Measurements from ENCODE around the gene NHS.
A peak's percentile ranks its signal among the peaks of the same experiment; 100 is the strongest.
"Not testable (repeated sequence)": the region's sequence is repeated elsewhere in the genome, so short reads cannot be mapped to it uniquely, and the experiment has no call there.

The NHS gene

DNA sequence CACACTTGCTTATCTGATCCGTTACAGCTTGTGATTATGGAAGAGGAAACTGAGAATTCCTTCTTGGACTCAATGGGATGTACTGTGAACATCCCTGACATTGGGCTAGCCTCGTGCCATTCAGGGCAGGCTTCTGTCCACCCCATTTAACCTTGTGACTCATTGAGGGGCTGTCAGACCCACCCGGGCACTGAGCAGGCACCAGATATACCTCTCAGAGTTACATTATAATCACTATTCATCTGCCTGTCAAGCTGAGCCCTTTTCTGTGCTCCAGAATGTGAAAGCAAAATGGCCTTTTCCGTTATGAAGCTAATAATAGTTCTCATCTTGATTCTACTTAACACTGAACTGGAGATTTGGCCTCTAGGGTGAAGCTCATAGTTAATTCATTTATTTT lies 191.7 kb downstream of the NHS start:
- no peak for TF ChIP-seq CTCF (conservative IDR thresholded peaks at IDR 0.05; ENCODE audit: control insufficient read depth, insufficient read depth, low read depth, low read length)
- no peak for DNase-seq (ENCODE audit: low read depth)
- no peak overlapping the region for H3K4me3 ChIP-seq (ENCODE audit: control insufficient read depth, low read depth, low read length)

DNA sequence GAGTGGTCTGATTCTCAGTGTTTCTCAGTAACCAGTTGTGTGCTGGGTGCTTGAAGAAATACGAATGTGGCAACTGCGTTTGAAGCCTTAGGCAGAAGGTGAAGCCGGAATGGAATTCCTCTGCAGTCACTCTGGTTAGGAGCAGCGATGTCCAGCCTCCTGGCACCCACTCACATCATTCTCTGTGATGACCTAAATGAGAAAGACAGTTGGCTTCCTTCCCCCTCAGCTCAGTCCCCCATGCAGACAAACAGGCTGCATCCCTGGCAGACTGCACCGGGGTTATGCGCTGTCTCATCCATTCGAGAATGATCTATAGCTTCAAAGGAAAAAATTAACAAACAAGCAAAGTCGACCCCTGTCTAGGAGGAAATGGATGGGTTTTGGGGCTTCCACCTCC lies 192.2 kb downstream of the NHS start:
- peak; percentile 53 for DNase-seq (ENCODE audit: low read depth)
- no peak for TF ChIP-seq CTCF (conservative IDR thresholded peaks at IDR 0.05; ENCODE audit: control insufficient read depth, insufficient read depth, low read depth, low read length)
- no peak overlapping the region for H3K4me3 ChIP-seq (ENCODE audit: control insufficient read depth, low read depth, low read length)

- DNase-seq (ENCODE audit: low read depth) = no peak
- no peak for TF ChIP-seq CTCF (conservative IDR thresholded peaks at IDR 0.05; ENCODE audit: control insufficient read depth, insufficient read depth, low read depth, low read length)
- H3K4me3 ChIP-seq (ENCODE audit: control insufficient read depth, low read depth, low read length) = no peak overlapping the region
Measured at GRCh38 chrX:17567821-17568220, 192.8 kb downstream of the NHS start.

GRCh38 chrX:17568804-17569203 lies 193.8 kb downstream of the NHS start:
- DNase-seq (ENCODE audit: low read depth); H3K4me3 ChIP-seq (ENCODE audit: control insufficient read depth, low read depth, low read length): not testable (repeated sequence)

DNA sequence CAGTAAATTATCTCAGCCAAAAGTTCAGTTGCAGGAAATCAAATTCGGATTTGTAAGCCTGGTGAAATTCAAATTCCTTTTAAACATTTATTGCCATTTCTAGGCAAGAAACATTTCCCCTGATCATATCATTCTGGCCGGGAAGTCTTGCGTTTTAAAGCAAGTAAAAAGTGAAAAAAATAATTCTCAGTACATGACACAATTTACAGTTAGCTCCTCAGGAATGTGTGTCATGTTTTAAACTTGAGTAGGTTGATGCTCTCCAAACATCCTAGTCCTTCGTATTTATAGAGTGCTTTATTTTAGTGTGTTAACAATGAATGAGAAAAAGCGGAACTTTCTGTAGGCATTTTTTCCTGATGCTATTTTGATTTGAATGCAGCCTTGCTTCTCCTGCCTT lies 204.0 kb downstream of the NHS start:
- no peak overlapping the region for H3K4me3 ChIP-seq (ENCODE audit: control insufficient read depth, low read depth, low read length)
- no peak for DNase-seq (ENCODE audit: low read depth)
- no peak for TF ChIP-seq CTCF (conservative IDR thresholded peaks at IDR 0.05; ENCODE audit: control insufficient read depth, insufficient read depth, low read depth, low read length)

DNA sequence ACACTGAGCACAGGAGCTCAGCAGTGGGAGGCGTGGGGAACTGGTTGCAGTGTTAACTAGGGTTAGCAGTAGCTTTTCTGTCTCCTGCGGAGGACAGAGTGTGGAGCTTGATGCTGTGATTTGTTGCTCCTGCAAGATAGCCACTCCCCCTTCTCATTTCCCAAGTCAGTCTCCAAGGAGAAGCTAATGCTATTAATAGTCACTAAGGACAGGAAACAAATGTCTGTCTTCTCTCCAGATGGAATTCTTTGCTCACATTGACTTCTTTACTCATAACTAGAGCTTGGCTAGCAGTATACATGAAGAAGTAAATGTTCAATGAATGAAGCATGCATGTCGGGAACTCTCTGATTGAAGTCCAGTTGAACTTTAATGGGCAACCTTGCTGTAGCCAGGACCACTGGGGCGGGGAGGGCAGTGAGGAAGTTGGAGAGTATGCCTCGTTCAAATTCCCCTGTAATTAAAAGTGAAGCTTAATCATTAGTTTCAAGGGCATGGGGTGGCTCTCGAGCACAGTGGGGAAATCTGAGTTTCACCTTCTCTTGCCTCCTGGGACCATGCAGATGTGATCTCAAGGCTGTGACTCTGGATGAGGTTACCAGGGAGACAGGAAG lies 205.6 kb downstream of the NHS start:
- TF ChIP-seq CTCF (conservative IDR thresholded peaks at IDR 0.05; ENCODE audit: control insufficient read depth, insufficient read depth, low read depth, low read length) = no peak
- no peak overlapping the region for H3K4me3 ChIP-seq (ENCODE audit: control insufficient read depth, low read depth, low read length)
- DNase-seq (ENCODE audit: low read depth) = peak; percentile 79

GRCh38 chrX:17581641-17582040 lies 206.6 kb downstream of the NHS start:
- no peak overlapping the region for H3K4me3 ChIP-seq (ENCODE audit: control insufficient read depth, low read depth, low read length)
- TF ChIP-seq CTCF (conservative IDR thresholded peaks at IDR 0.05; ENCODE audit: control insufficient read depth, insufficient read depth, low read depth, low read length) = no peak
- DNase-seq (ENCODE audit: low read depth) = no peak

Data from fibroblast of mammary gland (primary cell).